ENCODE results near the gene PPP1R2B.

PPP1R2B gene

DNA sequence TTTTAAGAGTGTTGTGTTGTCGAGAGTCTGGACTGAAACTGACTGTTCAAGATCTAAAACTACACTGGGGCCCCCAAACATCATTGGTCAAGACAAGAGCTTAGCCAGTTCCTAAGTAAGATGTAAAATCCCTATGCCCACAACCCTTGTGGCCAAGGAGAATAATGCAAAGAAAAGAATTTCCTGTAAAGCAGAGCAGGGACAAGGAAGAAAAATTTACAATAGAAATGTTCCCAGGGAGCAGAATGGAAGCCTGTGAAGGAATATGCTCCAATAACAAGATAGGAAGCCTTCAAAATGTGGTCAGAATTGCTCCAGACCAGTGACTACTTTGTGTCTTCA lies 20.4 kb downstream of the PPP1R2B start:
- DNase-seq (ENCODE audit: low read depth) = no peak
- TF ChIP-seq, protein P1, sequence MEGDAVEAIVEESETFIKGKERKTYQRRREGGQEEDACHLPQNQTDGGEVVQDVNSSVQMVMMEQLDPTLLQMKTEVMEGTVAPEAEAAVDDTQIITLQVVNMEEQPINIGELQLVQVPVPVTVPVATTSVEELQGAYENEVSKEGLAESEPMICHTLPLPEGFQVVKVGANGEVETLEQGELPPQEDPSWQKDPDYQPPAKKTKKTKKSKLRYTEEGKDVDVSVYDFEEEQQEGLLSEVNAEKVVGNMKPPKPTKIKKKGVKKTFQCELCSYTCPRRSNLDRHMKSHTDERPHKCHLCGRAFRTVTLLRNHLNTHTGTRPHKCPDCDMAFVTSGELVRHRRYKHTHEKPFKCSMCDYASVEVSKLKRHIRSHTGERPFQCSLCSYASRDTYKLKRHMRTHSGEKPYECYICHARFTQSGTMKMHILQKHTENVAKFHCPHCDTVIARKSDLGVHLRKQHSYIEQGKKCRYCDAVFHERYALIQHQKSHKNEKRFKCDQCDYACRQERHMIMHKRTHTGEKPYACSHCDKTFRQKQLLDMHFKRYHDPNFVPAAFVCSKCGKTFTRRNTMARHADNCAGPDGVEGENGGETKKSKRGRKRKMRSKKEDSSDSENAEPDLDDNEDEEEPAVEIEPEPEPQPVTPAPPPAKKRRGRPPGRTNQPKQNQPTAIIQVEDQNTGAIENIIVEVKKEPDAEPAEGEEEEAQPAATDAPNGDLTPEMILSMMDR (conservative IDR thresholded peaks at IDR 0.05; ENCODE audit: low read depth, low read length) = no peak
- H3K4me3 ChIP-seq (ENCODE audit: low read depth, low read length) = no peak overlapping the region

DNA sequence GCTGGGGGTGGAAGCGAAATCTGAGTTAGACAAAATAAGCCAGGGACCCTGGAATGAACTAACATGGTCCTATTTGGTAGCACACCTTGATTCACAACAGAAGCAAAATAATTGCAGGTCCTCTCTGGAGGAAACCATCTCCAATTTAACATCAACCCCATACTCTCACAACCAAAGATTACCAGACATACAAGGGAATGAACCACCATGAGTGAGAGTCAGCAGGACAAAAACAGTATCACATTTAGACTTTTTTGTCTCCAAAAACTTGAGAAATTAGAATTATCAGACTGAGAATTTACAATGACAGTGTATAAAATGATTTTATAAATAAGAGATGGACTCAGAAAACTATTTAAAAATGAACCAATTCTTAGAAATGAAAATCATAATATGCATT lies 21.1 kb downstream of the PPP1R2B start:
- TF ChIP-seq, protein P1 (conservative IDR thresholded peaks at IDR 0.05; ENCODE audit: low read depth, low read length) = no peak
- no peak overlapping the region for H3K4me3 ChIP-seq (ENCODE audit: low read depth, low read length)

DNA sequence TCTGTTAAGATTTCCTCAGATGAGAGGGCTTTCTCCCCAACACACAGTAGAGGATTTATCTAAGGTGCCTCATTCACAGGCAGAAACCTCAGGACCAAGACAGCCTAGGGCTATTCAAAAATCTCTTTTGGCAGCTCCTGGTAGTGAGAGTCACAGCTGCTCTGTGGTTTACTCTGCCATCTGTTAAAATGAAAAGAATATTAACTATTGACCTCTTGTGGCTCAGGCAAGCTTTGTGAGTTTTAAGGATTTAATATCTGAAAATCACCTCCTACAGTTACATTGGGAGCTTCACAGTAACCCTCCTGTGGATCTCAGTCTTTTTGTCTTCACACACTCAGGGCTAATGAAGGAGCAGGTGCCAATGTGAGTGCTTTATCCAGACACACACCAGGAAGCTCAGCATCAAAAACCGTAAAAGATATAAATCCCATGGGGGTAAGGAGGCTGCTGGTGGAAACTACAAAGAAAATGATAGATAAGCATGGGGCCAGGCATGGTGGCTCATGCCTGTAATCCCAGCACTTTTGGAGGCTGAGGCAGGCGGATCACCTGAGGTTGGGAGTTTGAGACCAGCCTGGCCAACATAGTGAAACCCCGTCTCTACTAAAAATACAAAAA lies 29.7 kb downstream of the PPP1R2B start:
- no peak for DNase-seq (ENCODE audit: low read depth)
- H3K4me3 ChIP-seq (ENCODE audit: low read depth, low read length) = no peak overlapping the region
- TF ChIP-seq, protein P1 (conservative IDR thresholded peaks at IDR 0.05; ENCODE audit: low read depth, low read length) = no peak

More for the DNA sequence above, 21.1 kb downstream of the PPP1R2B start:
- DNase-seq (ENCODE audit: low read depth) = no peak

DNA sequence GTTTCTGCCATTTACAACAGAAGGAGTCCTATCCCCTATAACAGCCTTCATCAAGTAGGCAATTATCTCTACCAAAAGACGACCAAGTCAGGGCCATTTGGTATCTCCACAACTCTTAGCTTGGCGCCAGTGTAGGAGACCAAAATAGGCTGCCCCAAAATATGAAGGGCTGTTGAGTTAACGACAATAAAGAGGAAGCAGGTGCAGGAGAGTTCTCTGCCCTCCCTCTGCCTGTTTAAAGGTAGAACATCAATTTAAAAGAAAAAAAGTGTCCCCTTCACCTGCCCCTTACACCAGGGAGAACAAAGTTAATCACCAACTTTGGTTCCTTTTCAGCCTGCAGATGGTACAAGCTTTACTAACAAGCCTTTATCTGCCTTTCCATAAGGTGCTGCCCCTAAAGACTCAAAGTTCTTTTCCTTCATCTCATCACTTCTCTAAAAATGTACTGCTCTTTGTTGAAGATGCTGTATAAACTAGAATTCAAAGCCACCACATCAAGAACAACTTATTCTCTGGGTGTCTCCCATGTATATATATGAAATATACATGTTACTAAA lies 33.3 kb downstream of the PPP1R2B start:
- TF ChIP-seq, protein P1 (conservative IDR thresholded peaks at IDR 0.05; ENCODE audit: low read depth, low read length) = no peak
- no peak overlapping the region for H3K4me3 ChIP-seq (ENCODE audit: low read depth, low read length)
- no peak for DNase-seq (ENCODE audit: low read depth)

DNA sequence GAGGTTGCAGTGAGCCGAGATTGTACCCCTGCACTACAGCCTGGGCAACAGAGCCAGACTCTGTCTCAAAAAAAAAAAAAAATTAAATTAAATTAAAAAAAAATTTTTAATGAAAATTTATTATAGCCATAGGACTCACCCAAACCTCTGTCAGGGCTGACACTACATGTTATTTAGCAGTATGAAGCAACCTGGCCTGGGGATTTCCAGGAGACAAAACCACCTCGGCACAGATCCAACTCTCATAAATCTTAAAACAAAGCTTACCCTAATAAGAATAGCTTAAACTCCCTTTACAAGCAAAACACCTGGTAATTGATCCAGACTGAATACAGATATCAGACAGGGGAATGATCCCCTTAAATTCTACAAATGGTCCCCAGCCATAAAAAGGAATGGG lies 38.4 kb downstream of the PPP1R2B start:
- TF ChIP-seq, protein P1 (conservative IDR thresholded peaks at IDR 0.05; ENCODE audit: low read depth, low read length) = no peak
- no peak overlapping the region for H3K4me3 ChIP-seq (ENCODE audit: low read depth, low read length)
- DNase-seq (ENCODE audit: low read depth) = no peak

- TF ChIP-seq, protein P1 (conservative IDR thresholded peaks at IDR 0.05; ENCODE audit: low read depth, low read length) = no peak
- no peak overlapping the region for H3K4me3 ChIP-seq (ENCODE audit: low read depth, low read length)
- no peak for DNase-seq (ENCODE audit: low read depth)
These were observed 42.1 kb downstream of the PPP1R2B start for GRCh38 chr5:156892223-156892622.

DNA sequence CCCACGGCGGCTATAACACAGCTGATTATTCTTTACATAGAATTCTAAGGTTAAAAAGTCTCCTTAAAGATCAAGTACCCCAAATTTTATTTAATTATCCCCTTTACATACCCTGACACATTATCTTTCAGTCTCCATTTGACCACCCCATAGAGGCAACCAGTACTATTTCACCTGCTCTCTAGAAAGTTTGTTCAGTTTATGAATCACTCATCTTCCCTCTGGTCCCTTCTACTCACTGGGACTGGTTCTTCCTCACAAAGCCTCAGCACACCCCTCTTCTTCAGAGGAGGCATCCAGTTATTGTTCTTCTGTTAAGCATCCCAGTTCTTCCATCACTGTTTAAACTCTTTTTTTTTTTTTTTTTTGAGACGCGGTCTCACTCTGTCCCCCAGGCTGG lies 42.8 kb downstream of the PPP1R2B start:
- DNase-seq (ENCODE audit: low read depth) = no peak
- TF ChIP-seq, protein P1 (conservative IDR thresholded peaks at IDR 0.05; ENCODE audit: low read depth, low read length) = no peak
- H3K4me3 ChIP-seq (ENCODE audit: low read depth, low read length) = no peak overlapping the region
